NB4 (cell line): ENCODE measurements around the gene ANKRD30A.
"Not testable (repeated sequence)": the region's sequence is repeated elsewhere in the genome, so short reads cannot be mapped to it uniquely, and the experiment has no call there.

Experiments
- DNase-seq: peaks from one replicate; pipeline ENCODE4 v3.0.0; 2010; ENCODE audit warnings: low read depth
- H3K4me3 ChIP-seq: one replicate; pipeline ENCODE4 v1.5.1; 2011; ENCODE audit warnings: mild to moderate bottlenecking, low read depth, low read length, moderate library complexity
- CTCF ChIP-seq: IDR thresholded peaks from one replicate; pipeline ENCODE4 v1.5.1; 2012; ENCODE audit warnings: low read depth, low read length
- MAX ChIP-seq: IDR thresholded peaks from 2 replicates; pipeline ENCODE4 v1.6.1; 2011; ENCODE audit warnings: low read depth, low read length
- MYC ChIP-seq: IDR thresholded peaks from 2 replicates; pipeline ENCODE4 v1.6.1; 2011; ENCODE audit warnings: low read depth, low read length
- POLR2A ChIP-seq: IDR thresholded peaks from 2 replicates; pipeline ENCODE4 v1.6.1; 2011; ENCODE audit warnings: mild to moderate bottlenecking; ENCODE audit not compliant: insufficient read length; ENCODE audit errors: extremely low read depth

Gene ANKRD30A

GRCh38 chr10:37381271-37381670, 255.9 kb downstream of the ANKRD30A start:
- no peak for DNase-seq
- TF ChIP-seq POLR2A (no peak), CTCF (no peak), MAX (no peak), MYC (no peak)
- no peak overlapping the region for H3K4me3 ChIP-seq

GRCh38 chr10:37384923-37385322, 259.5 kb downstream of the ANKRD30A start:
- no peak overlapping the region for H3K4me3 ChIP-seq
- DNase-seq, result peak; percentile 22
- no peak for TF ChIP-seq CTCF
- no peak for TF ChIP-seq MAX
- no peak for TF ChIP-seq POLR2A

GRCh38 chr10:37390926-37391325, 265.5 kb downstream of the ANKRD30A start:
- DNase-seq, result peak; percentile 17
- TF ChIP-seq POLR2A (no peak), CTCF (no peak), MAX (no peak), MYC (no peak)
- no peak overlapping the region for H3K4me3 ChIP-seq

GRCh38 chr10:37400774-37401173, 275.4 kb downstream of the ANKRD30A start:
- not testable (repeated sequence) for H3K4me3 ChIP-seq, DNase-seq

- no peak overlapping the region for H3K4me3 ChIP-seq
- TF ChIP-seq MAX, result no peak
- TF ChIP-seq MYC, result no peak
- TF ChIP-seq CTCF, result no peak
- TF ChIP-seq POLR2A, result no peak
- DNase-seq, result no peak
Observed at GRCh38 chr10:37401225-37401624, 275.8 kb downstream of the ANKRD30A start.

- TF ChIP-seq CTCF, result no peak
- TF ChIP-seq POLR2A, result no peak
- TF ChIP-seq MYC, result no peak
- no peak for TF ChIP-seq MAX
- no peak overlapping the region for H3K4me3 ChIP-seq
- no peak for DNase-seq
Observed at GRCh38 chr10:37403776-37404175, 278.4 kb downstream of the ANKRD30A start.
